GM23248 (cell line): ENCODE data around the gene PADI3.

Source experiments
- EZH2 ChIP-seq: fragments of 200-600 bp; sonication (generic); IDR thresholded peaks from 2 replicates; pipeline ENCODE4 v1.6.1; 2018; ENCODE audit warnings: antibody characterized with exemption, mild to moderate bottlenecking; ENCODE audit not compliant: insufficient read depth, poor library complexity, severe bottlenecking
- EZH2phosphoT487 ChIP-seq: fragments of 200-600 bp; sonication (generic); IDR thresholded peaks from 2 replicates; pipeline ENCODE4 v1.6.1; 2018; ENCODE audit warnings: antibody characterized with exemption, moderate library complexity, mild to moderate bottlenecking, low read depth; ENCODE audit not compliant: insufficient read depth

DNA sequence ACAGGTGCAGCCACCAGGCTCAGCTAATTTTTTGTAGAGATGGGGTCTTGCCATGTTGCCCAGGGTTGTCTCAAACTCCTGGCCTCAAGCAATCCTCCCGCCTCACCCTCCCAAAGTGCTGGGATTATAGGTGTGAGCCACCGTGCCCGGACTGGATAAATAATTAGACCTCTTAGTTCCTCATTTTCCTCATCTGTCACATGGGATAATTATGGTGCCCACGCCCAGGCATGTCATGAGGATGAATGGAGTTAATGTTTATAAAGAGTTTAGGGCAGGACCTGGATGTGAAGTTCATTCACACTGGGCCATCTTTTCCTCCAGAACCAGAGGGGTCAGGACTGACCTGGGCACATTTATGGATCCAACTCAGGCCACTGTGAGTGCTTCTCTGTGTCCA is 23.7 kb downstream of the PADI3 start:
- TF ChIP-seq EZH2: no peak
- no peak for TF ChIP-seq EZH2phosphoT487
